Parathyroid adenoma (tissue), 2 donors: Measurements from ENCODE around the gene RAF1.

Source experiments
- H2AFZ ChIP-seq: fragments of 300-600 bp; sonication (generic); one replicate; pipeline ENCODE4 v1.7.0; 2017; ENCODE audit warnings: antibody characterized with exemption, mild to moderate bottlenecking
- H3K27ac ChIP-seq: fragments of 300-600 bp; sonication (generic); one replicate; pipeline ENCODE4 v1.7.0; 2017
- H3K27me3 ChIP-seq: fragments of 300-600 bp; sonication (generic); one replicate; pipeline ENCODE4 v1.7.0; 2017; ENCODE audit warnings: low read length; ENCODE audit not compliant: control insufficient read depth, insufficient read depth
- H3K36me3 ChIP-seq: fragments of 300-600 bp; sonication (generic); one replicate; pipeline ENCODE4 v1.7.0; 2017; ENCODE audit warnings: low read length; ENCODE audit not compliant: control insufficient read depth, insufficient read depth
- H3K4me1 ChIP-seq: fragments of 300-600 bp; sonication (generic); one replicate; pipeline ENCODE4 v1.7.0; 2017; ENCODE audit warnings: control low read depth
- H3K4me2 ChIP-seq: fragments of 300-600 bp; sonication (generic); one replicate; pipeline ENCODE4 v1.7.0; 2017; ENCODE audit warnings: low read length
- H3K4me3 ChIP-seq: fragments of 300-600 bp; sonication (generic); one replicate; pipeline ENCODE4 v1.7.0; 2017; ENCODE audit warnings: low read depth, low read length
- H3K79me2 ChIP-seq: fragments of 300-600 bp; sonication (generic); one replicate; pipeline ENCODE4 v1.7.0; 2017; ENCODE audit warnings: control low read depth
- H3K9ac ChIP-seq: fragments of 300-600 bp; sonication (generic); one replicate; pipeline ENCODE4 v1.7.0; 2017; ENCODE audit warnings: mild to moderate bottlenecking
- H3K9me3 ChIP-seq: fragments of 300-600 bp; sonication (generic); one replicate; pipeline ENCODE4 v1.7.0; 2017; ENCODE audit warnings: low read length; ENCODE audit not compliant: control insufficient read depth
- CTCF ChIP-seq: fragments of 300-600 bp; sonication (generic); IDR thresholded peaks from one replicate; pipeline ENCODE4 v1.7.0; 2017; ENCODE audit warnings: antibody characterized with exemption, mild to moderate bottlenecking
- donor health status: primary hyperparathyroidism.

Gene RAF1

GRCh38 chr3:12577379-12577778, 86.5 kb downstream of the RAF1 start:
- Histone ChIP-seq H3K9me3 (no peaks in the 10 kb centered on the region), H3K9ac (no peak overlapping the region), H3K4me3 (no peak overlapping the region), H3K4me2 (no peak overlapping the region), H3K27me3 (no peaks in the 10 kb centered on the region), H3K27ac (no peak overlapping the region), H2AFZ (no peak overlapping the region), H3K79me2 (no peaks in the 10 kb centered on the region), H3K36me3 (no peaks in the 10 kb centered on the region), H3K4me1 (no peaks in the 10 kb centered on the region)
- TF ChIP-seq CTCF = no peak

- Histone ChIP-seq H3K36me3 (no peaks in the 10 kb centered on the region), H3K4me2 (no peak overlapping the region), H3K79me2 (peaks cover 3% of the 10 kb centered on the region), H3K4me1 (no peaks in the 10 kb centered on the region), H2AFZ (no peak overlapping the region), H3K9me3 (no peaks in the 10 kb centered on the region), H3K9ac (no peak overlapping the region), H3K4me3 (no peak overlapping the region), H3K27me3 (no peaks in the 10 kb centered on the region), H3K27ac (no peak overlapping the region)
- no peak for TF ChIP-seq CTCF
Observed at GRCh38 chr3:12574661-12575060, 89.3 kb downstream of the RAF1 start.

- Histone ChIP-seq H2AFZ (no peak overlapping the region), H3K79me2 (peaks cover 3% of the 10 kb centered on the region), H3K4me1 (no peaks in the 10 kb centered on the region), H3K9me3 (no peaks in the 10 kb centered on the region), H3K9ac (no peak overlapping the region), H3K27ac (no peak overlapping the region), H3K4me2 (no peak overlapping the region), H3K27me3 (no peaks in the 10 kb centered on the region), H3K36me3 (no peaks in the 10 kb centered on the region), H3K4me3 (no peak overlapping the region)
- no peak for TF ChIP-seq CTCF
Observed at GRCh38 chr3:12574131-12574530, 89.8 kb downstream of the RAF1 start.

GRCh38 chr3:12571986-12572385, 91.9 kb downstream of the RAF1 start:
- Histone ChIP-seq H3K79me2 (peaks cover 12% of the 10 kb centered on the region), H3K36me3 (no peaks in the 10 kb centered on the region), H3K4me3 (no peak overlapping the region), H3K4me1 (no peaks in the 10 kb centered on the region), H3K27ac (no peak overlapping the region), H3K27me3 (no peaks in the 10 kb centered on the region), H3K9me3 (no peaks in the 10 kb centered on the region), H2AFZ (no peak overlapping the region), H3K9ac (no peak overlapping the region), H3K4me2 (no peak overlapping the region)
- TF ChIP-seq CTCF = no peak

- no peak for TF ChIP-seq CTCF
- Histone ChIP-seq H3K27me3 (no peaks in the 10 kb centered on the region), H3K4me1 (no peaks in the 10 kb centered on the region), H3K9ac (no peak overlapping the region), H3K36me3 (no peaks in the 10 kb centered on the region), H3K9me3 (no peaks in the 10 kb centered on the region), H3K4me2 (no peak overlapping the region), H3K79me2 (peaks cover 33% of the 10 kb centered on the region), H3K4me3 (no peak overlapping the region), H3K27ac (no peak overlapping the region), H2AFZ (no peak overlapping the region)
Observed at GRCh38 chr3:12569836-12570235, 94.1 kb downstream of the RAF1 start.
